OCI-LY3 (cell line): Measurements from ENCODE around the gene OPTC.

Experiments
- H2AFZ ChIP-seq: fragments of 200-600, 300-600 bp; shearing (Covaris generic); 2 replicates; pipeline ENCODE4 v1.6.0; 2014; ENCODE audit warnings: antibody characterized with exemption, low read depth, low read length
- H3K27ac ChIP-seq: fragments of 200-600, 300-600 bp; sonication (generic); 2 replicates; pipeline ENCODE4 v1.5.1; 2014; ENCODE audit warnings: mild to moderate bottlenecking, low read length, moderate library complexity, mixed read lengths
- H3K27me3 ChIP-seq: fragments of 200-600, 300-600 bp; sonication (generic); 2 replicates; pipeline ENCODE4 v1.6.1; 2014; ENCODE audit warnings: low read depth, low read length, mixed read lengths
- H3K36me3 ChIP-seq: fragments of 200-600, 300-600 bp; sonication (generic); replicated peaks from 2 replicates; pipeline ENCODE3; 2014; ENCODE audit warnings: low read depth, low read length, mixed read lengths
- H3K4me1 ChIP-seq: fragments of 300-600, 200-600 bp; sonication (generic); 2 replicates; pipeline ENCODE4 v1.6.1; 2014; ENCODE audit warnings: low read length, mixed read lengths
- H3K4me2 ChIP-seq: fragments of 200-600, 300-600 bp; sonication (generic); 2 replicates; pipeline ENCODE4 v1.6.1; 2014; ENCODE audit warnings: low read length, mixed read lengths
- H3K4me3 ChIP-seq: fragments of 300-600, 200-600 bp; sonication (generic); 2 replicates; pipeline ENCODE4 v1.5.1; 2014; ENCODE audit warnings: antibody characterized with exemption, mild to moderate bottlenecking, low read length, moderate library complexity
- H3K79me2 ChIP-seq: fragments of 300-600, 200-600 bp; shearing (Covaris generic); 2 replicates; pipeline ENCODE4 v1.6.1; 2014; ENCODE audit warnings: mild to moderate bottlenecking, low read length, mixed read lengths
- H3K9ac ChIP-seq: fragments of 300-600, 200-600 bp; shearing (Covaris generic); 2 replicates; pipeline ENCODE4 v1.6.0; 2014; ENCODE audit warnings: mild to moderate bottlenecking, low read length, moderate library complexity
- H3K9me3 ChIP-seq: fragments of 200-600, 300-600 bp; shearing (Covaris generic); 2 replicates; pipeline ENCODE4 v1.6.1; 2014; ENCODE audit warnings: low read length, mixed read lengths; ENCODE audit not compliant: insufficient read depth
- H4K20me1 ChIP-seq: fragments of 200-600, 300-600 bp; sonication (generic); 2 replicates; pipeline ENCODE4 v1.6.1; 2016; ENCODE audit warnings: low read length, mixed read lengths; ENCODE audit not compliant: insufficient read depth
- CTCF ChIP-seq: fragments of 200-600, 300-600 bp; sonication (generic); IDR thresholded peaks from 2 replicates; pipeline ENCODE4 v1.5.1; 2014; ENCODE audit warnings: antibody characterized with exemption, low read length, low read depth
- EZH2phosphoT487 ChIP-seq: fragments of 200-600 bp; shearing (Covaris generic); IDR thresholded peaks from 2 replicates; pipeline ENCODE4 v1.6.1; 2018; ENCODE audit warnings: antibody characterized with exemption, mixed run types, low read depth

The OPTC gene

GRCh38 chr1:203544485-203544884 is 50.5 kb downstream of the OPTC start:
- no peak overlapping the region for H3K4me3 ChIP-seq
- TF ChIP-seq EZH2phosphoT487 (no peak), CTCF (no peak)
- no peak overlapping the region for H3K4me2 ChIP-seq
- no peak overlapping the region for H3K27ac ChIP-seq
- H3K9ac ChIP-seq, result no peak overlapping the region
- H3K36me3 ChIP-seq, result no peaks in the 10 kb centered on the region
- H4K20me1 ChIP-seq, result no peaks in the 10 kb centered on the region
- no peaks in the 10 kb centered on the region for H3K9me3 ChIP-seq
- H3K79me2 ChIP-seq, result no peaks in the 10 kb centered on the region
- no peaks in the 10 kb centered on the region for H3K4me1 ChIP-seq
- H2AFZ ChIP-seq, result no peak overlapping the region
- H3K27me3 ChIP-seq, result peaks cover 39% of the 10 kb centered on the region

- Histone ChIP-seq H3K9ac (no peak overlapping the region), H2AFZ (no peak overlapping the region), H3K27me3 (peaks cover 44% of the 10 kb centered on the region), H3K9me3 (no peaks in the 10 kb centered on the region), H3K4me2 (no peak overlapping the region), H3K27ac (no peak overlapping the region), H3K36me3 (no peaks in the 10 kb centered on the region), H4K20me1 (no peaks in the 10 kb centered on the region), H3K4me1 (no peaks in the 10 kb centered on the region), H3K4me3 (no peak overlapping the region), H3K79me2 (no peaks in the 10 kb centered on the region)
- no peak for TF ChIP-seq CTCF
- TF ChIP-seq EZH2phosphoT487, result no peak
Measured at GRCh38 chr1:203544978-203545816, 51.2 kb downstream of the OPTC start.

- Histone ChIP-seq H3K9me3 (no peaks in the 10 kb centered on the region), H4K20me1 (no peaks in the 10 kb centered on the region), H3K27ac (no peak overlapping the region), H3K36me3 (no peaks in the 10 kb centered on the region), H3K4me1 (no peaks in the 10 kb centered on the region), H3K27me3 (peaks cover 44% of the 10 kb centered on the region), H3K4me2 (no peak overlapping the region), H3K4me3 (no peak overlapping the region), H3K79me2 (no peaks in the 10 kb centered on the region), H3K9ac (no peak overlapping the region), H2AFZ (no peak overlapping the region)
- TF ChIP-seq EZH2phosphoT487 (no peak), CTCF (no peak)
Measured at GRCh38 chr1:203546274-203546673, 52.3 kb downstream of the OPTC start.

GRCh38 chr1:203547147-203547546 is 53.2 kb downstream of the OPTC start:
- TF ChIP-seq CTCF (no peak), EZH2phosphoT487 (no peak)

More at GRCh38 chr1:203547147-203547546, 53.2 kb downstream of the OPTC start:
- Histone ChIP-seq H3K9ac (no peak overlapping the region), H4K20me1 (no peaks in the 10 kb centered on the region), H3K27me3 (peaks cover 46% of the 10 kb centered on the region), H3K4me3 (no peak overlapping the region), H3K4me2 (no peak overlapping the region), H3K27ac (no peak overlapping the region), H3K4me1 (no peaks in the 10 kb centered on the region), H2AFZ (no peak overlapping the region), H3K79me2 (no peaks in the 10 kb centered on the region), H3K9me3 (no peaks in the 10 kb centered on the region), H3K36me3 (no peaks in the 10 kb centered on the region)
